DMS53 treated with DMSO at 0.1 percent for 48 hours (cell line): ENCODE results near the gene PSMB8.

ENCODE experiments used
- DNase-seq: peaks from one replicate; lab custom pipeline; 2025; ENCODE audit not compliant: unreplicated experiment; lab: John Stamatoyannopoulos, UW

Gene PSMB8

GRCh38 chr6:32857156-32857891 lies 13.5 kb upstream of the PSMB8 start:
- no peak for DNase-seq

GRCh38 chr6:32855467-32856174 lies 11.8 kb upstream of the PSMB8 start:
- no peak for DNase-seq

DNA sequence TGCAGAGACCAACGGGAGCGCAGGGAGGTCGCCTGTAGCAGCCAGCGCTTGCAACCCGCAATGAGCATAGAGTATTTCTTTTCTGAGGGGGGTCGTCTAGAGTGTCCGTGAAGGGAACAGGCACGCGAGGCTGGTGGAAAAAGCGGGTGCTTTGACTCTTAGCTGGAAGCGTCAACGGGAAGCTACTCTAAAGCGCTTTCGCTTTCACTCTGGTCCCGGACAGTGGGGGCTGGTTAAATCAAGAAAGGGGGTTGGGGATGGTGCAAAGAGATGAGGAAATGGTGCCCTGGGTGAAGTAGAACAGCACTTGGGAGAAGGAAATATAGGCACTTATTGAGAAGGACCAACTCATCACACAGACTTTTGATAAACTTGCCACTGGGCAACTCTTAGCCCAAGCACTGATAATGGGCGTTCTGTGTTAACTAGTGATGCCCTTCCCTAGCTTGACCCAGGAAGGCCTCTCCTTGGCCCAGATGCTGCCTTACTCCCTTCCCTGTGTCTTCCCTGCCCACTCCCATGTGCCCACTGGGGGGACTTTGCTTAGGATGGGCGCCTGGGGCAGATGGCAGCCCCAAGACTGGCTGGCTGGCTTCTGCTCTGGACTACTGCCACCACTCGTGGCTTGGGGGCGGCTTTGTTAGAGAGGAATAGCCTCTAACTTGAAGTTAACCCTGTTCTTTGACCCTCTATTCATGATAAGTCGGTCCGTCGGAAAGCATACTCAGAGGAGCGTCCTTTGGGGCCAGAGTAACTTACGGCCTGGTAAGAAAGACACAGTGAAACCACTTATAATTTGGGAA lies 10.7 kb upstream of the PSMB8 start:
- DNase-seq = peak; percentile 45

DNA sequence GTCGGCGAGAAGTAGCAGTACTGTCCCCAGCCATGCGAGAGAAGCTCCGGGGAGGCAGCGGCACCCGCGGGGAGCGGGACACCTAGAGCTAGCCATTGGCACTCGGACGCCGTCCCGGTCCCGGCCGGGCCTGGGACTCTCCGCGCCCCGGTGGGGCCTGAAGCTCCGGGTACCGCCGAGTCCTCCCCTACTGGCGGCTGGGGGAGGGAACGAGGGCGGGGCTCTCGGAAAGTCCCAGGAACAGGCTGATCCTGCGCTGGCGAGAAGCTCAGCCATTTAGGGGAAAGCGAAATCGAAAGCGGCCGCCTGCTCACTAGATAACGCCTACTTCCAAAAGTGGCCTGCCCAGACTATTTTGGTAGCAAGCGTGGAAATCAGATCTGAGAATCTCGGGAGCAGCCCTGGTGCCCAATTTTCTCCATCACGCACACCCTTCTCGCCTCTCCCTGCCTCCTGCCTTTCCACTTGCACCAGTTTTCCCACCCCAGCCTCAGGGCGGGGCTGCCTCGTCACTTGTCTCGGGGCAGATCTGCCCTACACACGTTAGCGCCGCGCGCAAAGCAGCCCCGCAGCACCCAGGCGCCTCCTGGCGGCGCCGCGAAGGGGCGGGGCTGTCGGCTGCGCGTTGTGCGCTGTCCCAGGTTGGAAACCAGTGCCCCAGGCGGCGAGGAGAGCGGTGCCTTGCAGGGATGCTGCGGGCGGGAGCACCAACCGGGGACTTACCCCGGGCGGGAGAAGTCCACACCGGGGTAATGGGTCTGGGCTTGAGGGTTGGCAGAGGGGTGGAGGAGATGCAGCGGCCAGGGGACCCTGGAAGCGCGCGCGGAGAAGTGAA lies 9.9 kb upstream of the PSMB8 start, which contains the start of the genes PSMB9 and TAP1:
TSS of gene PSMB9 (plus strand) at position 652 of the 835 bp plus-strand sequence. CDS start at position 690, 38 bp downstream.
TSS of gene TAP1 (minus strand) at position 164 of the 835 bp plus-strand sequence. CDS start at position 96, 68 bp downstream.
- peak; percentile 90 for DNase-seq

DNA sequence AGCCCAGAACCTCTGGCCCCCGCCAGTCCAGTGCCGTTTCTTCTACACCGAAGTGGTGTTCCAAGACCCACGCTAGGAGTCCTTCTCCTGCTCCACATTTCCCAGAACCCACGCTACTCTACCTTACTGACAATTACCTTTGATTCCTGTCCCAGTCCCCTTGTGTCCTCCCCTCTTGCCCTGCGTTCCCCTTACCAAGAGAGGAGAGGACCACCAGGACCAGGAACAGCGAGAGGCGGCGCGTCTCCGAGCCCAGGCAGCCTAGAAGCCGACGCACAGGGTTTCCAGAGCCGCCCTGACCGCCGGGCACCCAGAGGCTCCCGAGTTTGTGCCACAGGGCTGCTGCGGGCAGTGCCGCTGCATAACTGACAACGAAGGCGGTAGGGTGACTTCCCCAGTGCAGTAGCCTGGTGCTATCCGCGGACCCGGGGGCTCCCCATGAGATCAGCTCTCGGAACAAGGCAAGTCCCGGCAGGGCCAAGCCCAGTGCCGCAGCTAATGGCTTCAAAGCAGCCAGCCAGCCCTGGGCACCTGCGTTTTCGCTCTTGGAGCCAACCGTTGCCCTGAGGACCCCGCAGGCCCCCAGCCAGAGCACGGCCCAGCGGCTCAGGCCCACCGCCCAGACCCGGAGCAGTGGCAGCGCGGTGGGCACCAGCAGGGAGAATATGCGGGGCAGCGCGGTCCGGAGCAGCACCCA lies 9.1 kb upstream of the PSMB8 start:
- no peak for DNase-seq

DNA sequence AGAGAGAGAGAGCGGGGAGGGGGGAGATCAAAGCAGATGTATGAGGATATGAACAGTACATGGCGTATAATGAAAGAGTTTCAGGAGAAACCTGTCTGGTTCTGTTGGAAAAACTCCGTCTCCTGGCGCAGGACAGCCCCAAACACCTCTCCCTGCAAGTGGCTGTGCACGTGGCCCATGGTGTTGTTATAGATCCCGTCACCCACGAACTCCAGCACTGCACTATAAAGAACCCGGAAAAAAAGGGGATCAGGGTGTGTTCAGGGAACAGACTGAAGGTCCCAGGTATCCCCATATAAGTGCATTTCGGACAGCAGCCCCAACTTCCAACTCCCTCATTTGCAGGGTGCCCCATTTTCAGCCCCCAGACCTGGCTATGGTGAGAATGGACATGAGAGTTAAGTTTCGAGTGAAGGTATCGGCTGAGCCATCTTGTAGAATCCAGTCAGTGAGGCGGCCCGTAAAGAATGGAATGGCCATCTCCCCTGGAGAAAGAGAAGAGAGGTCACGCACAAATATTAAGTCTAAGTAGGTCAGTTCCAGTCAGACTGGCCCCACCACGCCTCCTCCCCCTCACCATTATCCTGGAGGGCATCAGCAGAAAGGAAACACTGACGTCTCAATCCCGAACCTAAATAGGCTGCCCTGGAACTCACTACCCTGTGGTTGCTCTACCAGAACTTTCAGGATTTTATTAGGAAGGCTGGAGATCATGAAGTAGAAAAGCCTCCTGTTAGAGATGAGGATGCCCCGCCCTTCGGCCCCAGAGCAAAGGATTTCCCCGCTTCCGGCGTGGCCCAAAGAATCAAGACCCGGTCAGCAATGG lies 8.4 kb upstream of the PSMB8 start:
- DNase-seq = no peak

- DNase-seq = no peak
Measured at GRCh38 chr6:32851025-32851424, 7.2 kb upstream of the PSMB8 start.

- no peak for DNase-seq
Measured at GRCh38 chr6:32849126-32849525, 5.3 kb upstream of the PSMB8 start.

DNA sequence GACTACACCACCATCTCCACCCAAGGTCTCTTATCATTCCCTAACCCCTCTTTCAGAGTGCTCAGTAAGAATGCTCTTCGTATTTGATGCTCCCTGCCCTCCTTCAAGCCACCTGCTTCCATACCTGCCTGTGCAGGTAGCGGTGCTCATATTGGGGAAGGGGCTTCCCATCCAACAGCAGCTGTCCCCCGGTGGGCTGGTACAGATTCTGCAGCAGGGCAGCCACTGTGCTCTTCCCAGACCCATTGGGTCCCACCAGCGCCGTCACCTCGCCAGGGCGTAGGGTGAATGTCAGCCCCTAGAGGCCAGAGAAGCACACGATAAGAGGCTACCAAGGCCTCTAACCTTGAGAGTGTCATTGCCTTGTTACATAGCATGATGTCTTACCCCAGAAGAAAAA lies 3.9 kb upstream of the PSMB8 start:
- DNase-seq = no peak

GRCh38 chr6:32847004-32847403 lies 3.2 kb upstream of the PSMB8 start:
- DNase-seq = no peak

- no peak for DNase-seq
Measured at GRCh38 chr6:32845384-32845884, 1.6 kb upstream of the PSMB8 start.

GRCh38 chr6:32844839-32845383 lies 1.1 kb upstream of the PSMB8 start:
- no peak for DNase-seq

GRCh38 chr6:32843331-32843978 lies 392 bp downstream of the PSMB8 start:
- DNase-seq = peak; percentile 5

- no peak for DNase-seq
Measured at GRCh38 chr6:32842690-32843089, 1.2 kb downstream of the PSMB8 start.

DNA sequence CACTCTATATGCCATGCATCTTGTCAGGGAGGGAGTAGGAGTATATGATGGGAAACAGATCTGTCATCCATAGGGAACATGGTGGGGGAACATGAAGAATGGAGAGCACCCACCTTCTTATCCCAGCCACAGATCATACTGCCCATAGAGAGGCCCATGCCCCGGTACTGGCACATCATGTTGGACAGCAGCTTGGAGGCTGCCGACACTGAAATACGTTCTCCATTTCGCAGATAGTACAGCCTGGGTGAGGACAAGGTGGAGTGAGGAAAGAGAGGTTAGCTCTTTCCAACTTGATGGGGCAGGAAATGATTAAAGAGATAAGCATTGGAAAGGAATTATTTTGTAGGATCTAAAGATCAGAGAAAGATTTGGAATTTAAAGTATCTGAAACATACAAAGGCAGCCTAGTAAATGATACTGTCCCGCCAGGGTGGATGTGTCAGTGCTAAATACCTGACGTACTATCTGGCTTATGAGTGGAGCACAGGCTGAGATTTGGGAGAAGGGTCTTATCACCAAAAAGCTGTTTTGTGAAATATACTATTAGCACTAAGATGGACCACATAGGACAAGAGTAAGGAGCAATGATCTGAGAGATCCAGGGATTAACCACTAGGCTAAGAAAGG lies 1.7 kb downstream of the PSMB8 start:
- DNase-seq = no peak

DNA sequence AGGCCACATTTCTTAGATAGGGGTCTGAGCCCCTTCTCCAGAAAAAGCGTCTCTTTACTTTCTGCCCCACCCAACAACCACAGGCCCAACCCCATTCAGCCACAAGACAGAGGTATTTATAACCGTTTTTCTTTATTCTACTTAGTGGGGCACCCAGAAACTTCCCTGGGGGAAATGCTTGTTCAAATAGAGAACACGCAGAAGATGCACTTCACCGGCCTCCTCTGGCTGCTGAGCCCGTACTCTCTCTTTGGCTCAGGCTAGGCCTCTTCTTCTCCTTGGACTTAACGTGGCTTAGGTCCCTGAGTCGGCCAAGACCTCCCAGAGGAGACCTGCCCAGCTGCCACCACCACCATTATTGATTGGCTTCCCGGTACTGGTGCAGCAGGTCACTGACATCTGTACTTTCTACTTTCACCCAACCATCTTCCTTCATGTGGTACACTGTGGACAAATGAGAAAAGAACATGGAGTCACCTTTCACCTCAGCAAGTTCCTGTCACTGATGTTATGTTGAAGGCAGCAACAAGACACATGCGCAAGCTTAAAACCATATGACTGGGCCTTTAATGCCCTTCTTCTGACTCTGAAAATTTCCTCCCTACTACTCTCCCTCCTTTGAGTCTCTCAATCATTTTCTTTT lies 3.1 kb downstream of the PSMB8 start:
- DNase-seq = no peak

DNA sequence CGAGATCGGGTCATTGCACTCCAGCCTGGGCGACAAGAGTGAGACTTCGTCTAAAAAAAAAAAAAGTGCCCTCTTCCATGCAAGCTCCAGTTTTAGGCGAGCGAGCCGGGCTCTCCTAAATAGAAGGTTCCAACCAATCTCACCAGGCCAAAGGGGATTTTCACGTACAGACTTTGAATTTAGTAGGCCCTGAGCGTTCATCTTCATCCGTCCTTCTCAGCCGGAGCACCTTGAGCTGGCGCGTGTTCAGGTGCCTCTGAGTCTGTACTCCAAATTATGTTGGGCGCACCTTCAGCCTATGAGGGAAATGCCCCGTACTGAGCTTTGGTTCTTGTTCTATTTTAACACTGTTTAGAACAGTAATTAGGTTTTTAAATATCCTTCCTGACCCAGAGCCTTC lies 4.5 kb downstream of the PSMB8 start:
- no peak for DNase-seq
